ENCODE data around the gene CNMD.
"Not testable (repeated sequence)": the region's sequence is repeated elsewhere in the genome, so short reads cannot be mapped to it uniquely, and the experiment has no call there.

CNMD gene

GRCh38 chr13:52701728-52702465, 37.7 kb downstream of the CNMD start:
- Mint-ChIP-seq H3K27ac (peak overlapping the region in 1 of 2 donors; percentile 45), H3K4me3 (no peak overlapping the region), H3K9me3 (no peaks in the 10 kb centered on the region), H3K27me3 (no peaks in the 10 kb centered on the region), H3K36me3 (ENCODE audit: insufficient read depth) (no peaks in the 10 kb centered on the region), H3K4me1 (ENCODE audit: low read depth in 2 of 2) (no peaks in the 10 kb centered on the region)
- DNase-seq (no peak), ATAC-seq (replicated peaks) (no peak)

GRCh38 chr13:52696566-52696965, 43.1 kb downstream of the CNMD start:
- H3K4me1 Mint-ChIP-seq (ENCODE audit: low read depth in 2 of 2), result peaks cover 0 to 6% of the 10 kb centered on the region in 2 donors
- no peak overlapping the region for H3K27ac Mint-ChIP-seq
- DNase-seq, result no peak
- H3K9me3 Mint-ChIP-seq, result no peaks in the 10 kb centered on the region
- no peaks in the 10 kb centered on the region for H3K27me3 Mint-ChIP-seq
- no peak overlapping the region for H3K4me3 Mint-ChIP-seq
- no peak for ATAC-seq (replicated peaks)
- H3K36me3 Mint-ChIP-seq (ENCODE audit: insufficient read depth), result no peaks in the 10 kb centered on the region

GRCh38 chr13:52695856-52696255, 43.8 kb downstream of the CNMD start:
- H3K27me3 Mint-ChIP-seq, result no peaks in the 10 kb centered on the region
- no peak overlapping the region for H3K27ac Mint-ChIP-seq
- H3K4me1 Mint-ChIP-seq (ENCODE audit: low read depth in 2 of 2), result peaks cover 0 to 6% of the 10 kb centered on the region in 2 donors
- no peak overlapping the region for H3K4me3 Mint-ChIP-seq
- no peaks in the 10 kb centered on the region for H3K9me3 Mint-ChIP-seq
- no peak for ATAC-seq (replicated peaks)
- no peak for DNase-seq
- no peaks in the 10 kb centered on the region for H3K36me3 Mint-ChIP-seq (ENCODE audit: insufficient read depth)

GRCh38 chr13:52686376-52686775, 53.2 kb downstream of the CNMD start:
- Mint-ChIP-seq H3K36me3 (ENCODE audit: insufficient read depth) (peaks cover 52% of the 10 kb centered on the region), H3K4me1 (ENCODE audit: low read depth in 2 of 2) (no peaks in the 10 kb centered on the region), H3K27ac (no peak overlapping the region), H3K4me3 (no peak overlapping the region), H3K9me3 (no peaks in the 10 kb centered on the region), H3K27me3 (no peaks in the 10 kb centered on the region)
- no peak for ATAC-seq (replicated peaks)
- DNase-seq, result no peak

GRCh38 chr13:52685806-52686205, 53.8 kb downstream of the CNMD start:
- H3K27me3 Mint-ChIP-seq; ATAC-seq (replicated peaks); H3K27ac Mint-ChIP-seq; H3K4me3 Mint-ChIP-seq; DNase-seq; H3K9me3 Mint-ChIP-seq; H3K4me1 Mint-ChIP-seq (ENCODE audit: low read depth in 2 of 2): not testable (repeated sequence)
- H3K36me3 Mint-ChIP-seq (ENCODE audit: insufficient read depth), result peaks cover 58% of the 10 kb centered on the region

- Mint-ChIP-seq H3K27ac (no peak overlapping the region), H3K4me3 (no peak overlapping the region)
- no peak for ATAC-seq (replicated peaks)
These were observed 61.8 kb downstream of the CNMD start for GRCh38 chr13:52677823-52678222.

GRCh38 chr13:52673465-52673864, 66.2 kb downstream of the CNMD start:
- DNase-seq, result no peak
- peaks cover 5 to 33% of the 10 kb centered on the region in 2 donors for H3K4me1 Mint-ChIP-seq (ENCODE audit: low read depth in 2 of 2)

More at GRCh38 chr13:52677823-52678222, 61.8 kb downstream of the CNMD start:
- H3K36me3 Mint-ChIP-seq (ENCODE audit: insufficient read depth), result peaks cover 56% of the 10 kb centered on the region
- H3K9me3 Mint-ChIP-seq, result no peaks in the 10 kb centered on the region
- no peak for DNase-seq
- H3K4me1 Mint-ChIP-seq (ENCODE audit: low read depth in 2 of 2), result peaks cover 5 to 25% of the 10 kb centered on the region in 2 donors
- H3K27me3 Mint-ChIP-seq, result no peaks in the 10 kb centered on the region

GRCh38 chr13:52670726-52671125, 68.9 kb downstream of the CNMD start:
- ATAC-seq (replicated peaks) (no peak), DNase-seq (no peak)
- no peaks in the 10 kb centered on the region for H3K27me3 Mint-ChIP-seq
- H3K27ac Mint-ChIP-seq, result no peak overlapping the region
- peaks cover 6 to 16% of the 10 kb centered on the region in 2 donors for H3K4me1 Mint-ChIP-seq (ENCODE audit: low read depth in 2 of 2)
- H3K36me3 Mint-ChIP-seq (ENCODE audit: insufficient read depth), result peaks cover 47% of the 10 kb centered on the region
- H3K4me3 Mint-ChIP-seq, result no peak overlapping the region
- H3K9me3 Mint-ChIP-seq, result no peaks in the 10 kb centered on the region

More at GRCh38 chr13:52673465-52673864, 66.2 kb downstream of the CNMD start:
- no peak for ATAC-seq (replicated peaks)
- Mint-ChIP-seq H3K27me3 (no peaks in the 10 kb centered on the region), H3K9me3 (no peaks in the 10 kb centered on the region), H3K4me3 (no peak overlapping the region), H3K27ac (no peak overlapping the region), H3K36me3 (ENCODE audit: insufficient read depth) (peaks cover 36% of the 10 kb centered on the region)

- H3K36me3 Mint-ChIP-seq (ENCODE audit: insufficient read depth), result peaks cover 52% of the 10 kb centered on the region
- no peaks in the 10 kb centered on the region for H3K9me3 Mint-ChIP-seq
- ATAC-seq (replicated peaks) (no peak), DNase-seq (no peak)
- peaks cover 3 to 8% of the 10 kb centered on the region in 2 donors for H3K4me1 Mint-ChIP-seq (ENCODE audit: low read depth in 2 of 2)
- no peak overlapping the region for H3K4me3 Mint-ChIP-seq
- no peaks in the 10 kb centered on the region for H3K27me3 Mint-ChIP-seq
- no peak overlapping the region for H3K27ac Mint-ChIP-seq
These were observed 69.9 kb downstream of the CNMD start for GRCh38 chr13:52669677-52670076.

GRCh38 chr13:52665325-52665724, 74.3 kb downstream of the CNMD start:
- ATAC-seq (replicated peaks) (peak; percentile 59), DNase-seq (peak in 1 of 3 experiments; percentile 4)
- no peaks in the 10 kb centered on the region for H3K9me3 Mint-ChIP-seq
- peaks cover 0 to 3% of the 10 kb centered on the region in 2 donors for H3K4me1 Mint-ChIP-seq (ENCODE audit: low read depth in 2 of 2)
- peaks cover 76% of the 10 kb centered on the region for H3K36me3 Mint-ChIP-seq (ENCODE audit: insufficient read depth)
- H3K27ac Mint-ChIP-seq, result peak overlapping the region; percentile 22 to 41
- no peak overlapping the region for H3K4me3 Mint-ChIP-seq
- H3K27me3 Mint-ChIP-seq, result no peaks in the 10 kb centered on the region

- H3K4me1 Mint-ChIP-seq (ENCODE audit: low read depth in 2 of 2), result peaks cover 3% of the 10 kb centered on the region in 2 donors
- DNase-seq, result no peak
- no peak overlapping the region for H3K27ac Mint-ChIP-seq
- no peaks in the 10 kb centered on the region for H3K27me3 Mint-ChIP-seq
- H3K9me3 Mint-ChIP-seq, result no peaks in the 10 kb centered on the region
- no peak for ATAC-seq (replicated peaks)
- peaks cover 82% of the 10 kb centered on the region for H3K36me3 Mint-ChIP-seq (ENCODE audit: insufficient read depth)
- H3K4me3 Mint-ChIP-seq, result no peak overlapping the region
These were observed 75.3 kb downstream of the CNMD start for GRCh38 chr13:52664272-52664671.

GRCh38 chr13:52659340-52659739, 80.3 kb downstream of the CNMD start:
- ATAC-seq (replicated peaks), result no peak
- H3K36me3 Mint-ChIP-seq (ENCODE audit: insufficient read depth), result peaks cover 61% of the 10 kb centered on the region
- no peak for DNase-seq
- no peak overlapping the region for H3K27ac Mint-ChIP-seq
- no peaks in the 10 kb centered on the region for H3K27me3 Mint-ChIP-seq
- H3K4me3 Mint-ChIP-seq, result no peak overlapping the region
- H3K4me1 Mint-ChIP-seq (ENCODE audit: low read depth in 2 of 2), result peaks cover 2 to 7% of the 10 kb centered on the region in 2 donors
- no peaks in the 10 kb centered on the region for H3K9me3 Mint-ChIP-seq

Data from effector memory CD8-positive, alpha-beta T cell (primary cell).